ENCODE results near the gene HDLBP.
"Not testable (repeated sequence)": the region's sequence is repeated elsewhere in the genome, so short reads cannot be mapped to it uniquely, and the experiment has no call there.

Gene HDLBP

GRCh38 chr2:241334813-241335212, 19.3 kb upstream of the HDLBP start:
- DNase-seq, result no peak

GRCh38 chr2:241330616-241330981, 15.1 kb upstream of the HDLBP start:
- no peak for DNase-seq

- DNase-seq, result no peak
These were observed 14.5 kb upstream of the HDLBP start for GRCh38 chr2:241329669-241330615.

DNA sequence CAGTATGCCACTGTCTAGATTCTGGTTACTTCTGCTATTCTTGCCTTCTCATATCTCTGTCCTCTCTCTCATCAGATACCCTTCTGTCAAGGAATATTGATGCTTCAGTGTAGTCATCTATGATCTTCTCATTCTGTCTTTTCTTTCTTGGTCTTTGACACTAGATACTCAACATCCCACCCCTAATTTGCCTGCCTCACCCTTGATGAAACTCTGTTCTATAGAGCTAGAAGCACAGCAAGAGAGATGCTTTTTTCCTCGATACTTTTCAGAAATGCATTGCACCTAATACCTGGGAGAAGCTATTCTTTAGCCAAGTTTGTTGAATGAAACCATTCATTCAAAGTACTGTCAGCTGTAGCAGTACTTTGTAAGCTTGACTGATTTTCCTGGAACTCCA, 9.8 kb upstream of the HDLBP start:
- no peak for DNase-seq

- DNase-seq, result no peak
These were observed 9.3 kb upstream of the HDLBP start for GRCh38 chr2:241324775-241325174.

DNA sequence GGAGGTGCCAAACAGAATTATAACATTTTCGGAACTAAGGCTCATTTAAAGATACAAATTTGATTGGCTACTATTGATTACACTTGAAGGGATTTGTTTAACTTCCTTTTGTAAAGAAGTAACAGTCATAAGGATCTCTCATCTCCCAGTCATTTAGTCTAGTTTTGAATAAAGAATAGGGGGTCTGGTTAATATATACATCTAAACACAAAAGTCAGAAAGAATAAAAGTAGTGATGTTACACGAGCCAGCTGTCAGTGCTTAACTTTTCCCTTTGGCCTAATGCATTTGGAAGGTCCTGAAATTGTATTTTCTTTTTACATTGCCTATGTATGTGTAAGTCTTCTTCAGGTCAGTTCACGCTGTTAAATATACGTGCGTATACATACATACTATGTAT, 8.3 kb upstream of the HDLBP start:
- no peak for DNase-seq

- no peak for DNase-seq
These were observed 6.4 kb upstream of the HDLBP start for GRCh38 chr2:241321886-241322285.

- DNase-seq, result no peak
These were observed 5.6 kb upstream of the HDLBP start for GRCh38 chr2:241321033-241321432.

GRCh38 chr2:241320394-241320793, 4.9 kb upstream of the HDLBP start:
- no peak for DNase-seq

- not testable (repeated sequence) for DNase-seq
These were observed 3.4 kb upstream of the HDLBP start for GRCh38 chr2:241318830-241319229.

GRCh38 chr2:241317391-241317790, 1.9 kb upstream of the HDLBP start:
- DNase-seq, result peak; percentile 25

DNA sequence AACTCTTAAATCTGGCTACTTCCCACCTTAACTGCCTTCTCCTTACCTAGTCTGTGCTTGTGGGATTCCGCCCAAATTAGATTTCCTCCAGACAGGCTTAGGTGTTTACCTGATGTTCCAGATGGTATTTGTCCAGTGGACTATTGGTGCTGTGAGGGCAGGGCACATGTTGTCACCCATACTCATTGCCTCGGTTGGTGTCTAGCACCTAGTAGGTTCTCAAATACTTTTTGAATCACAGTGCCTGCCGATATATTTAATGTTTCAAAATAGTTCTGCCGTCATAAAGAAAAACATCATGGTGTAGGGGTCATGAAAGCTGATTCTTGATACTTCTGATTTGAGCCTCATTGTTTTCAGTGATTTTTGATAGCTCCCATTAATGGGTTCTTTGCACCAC, 1.4 kb upstream of the HDLBP start:
- DNase-seq, result peak; percentile 53

GRCh38 chr2:241315879-241316631, 583 bp upstream of the HDLBP start, which contains the start of gene SEPTIN2:
Gene SEPTIN2, plus strand, starts transcription at chr2:241315925. Its CDS starts 8,308 bp downstream, at chr2:241324233.
- peak; percentile 79 for DNase-seq

DNA sequence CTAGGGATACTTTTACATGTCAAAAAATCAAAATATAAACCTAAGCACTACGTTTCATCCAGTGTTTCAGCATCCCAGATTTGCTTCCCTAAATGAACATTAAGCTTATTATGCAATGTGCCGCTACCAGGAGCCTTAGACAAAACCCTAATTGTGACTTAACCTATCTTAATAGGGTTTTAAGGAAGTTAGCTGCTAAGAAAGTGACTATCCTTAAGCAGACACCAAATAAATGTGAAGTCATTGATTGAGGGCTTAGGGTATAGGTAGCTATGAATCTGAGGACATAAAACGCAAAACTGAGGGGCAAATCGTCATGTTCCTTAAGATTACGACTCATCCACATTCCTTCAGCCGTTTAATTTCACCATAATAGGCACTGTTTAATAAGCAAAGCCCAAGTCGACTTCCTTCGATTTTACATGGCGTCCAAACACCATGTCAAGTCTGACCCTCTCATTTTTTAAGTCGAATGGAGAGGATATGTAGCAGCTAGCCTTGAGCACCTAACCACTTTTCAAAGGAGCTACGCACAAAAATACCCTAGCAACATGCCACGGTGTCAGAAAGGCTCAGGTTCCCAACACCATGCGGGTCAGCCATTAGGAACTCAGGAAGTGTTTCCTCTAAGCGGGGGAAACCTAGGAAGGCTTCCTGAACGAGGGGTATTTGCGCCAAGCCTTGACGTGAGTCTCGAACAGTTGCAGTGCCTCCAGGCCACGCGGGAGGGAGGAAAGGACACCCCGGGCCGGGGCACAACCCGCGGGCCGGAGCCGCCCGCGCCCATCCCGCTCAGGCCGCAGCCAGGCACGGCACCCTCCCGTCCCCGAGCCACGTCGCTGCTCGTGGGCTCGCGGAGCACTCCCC, 1.0 kb downstream of the HDLBP start:
- DNase-seq, result peak; percentile 81

DNA sequence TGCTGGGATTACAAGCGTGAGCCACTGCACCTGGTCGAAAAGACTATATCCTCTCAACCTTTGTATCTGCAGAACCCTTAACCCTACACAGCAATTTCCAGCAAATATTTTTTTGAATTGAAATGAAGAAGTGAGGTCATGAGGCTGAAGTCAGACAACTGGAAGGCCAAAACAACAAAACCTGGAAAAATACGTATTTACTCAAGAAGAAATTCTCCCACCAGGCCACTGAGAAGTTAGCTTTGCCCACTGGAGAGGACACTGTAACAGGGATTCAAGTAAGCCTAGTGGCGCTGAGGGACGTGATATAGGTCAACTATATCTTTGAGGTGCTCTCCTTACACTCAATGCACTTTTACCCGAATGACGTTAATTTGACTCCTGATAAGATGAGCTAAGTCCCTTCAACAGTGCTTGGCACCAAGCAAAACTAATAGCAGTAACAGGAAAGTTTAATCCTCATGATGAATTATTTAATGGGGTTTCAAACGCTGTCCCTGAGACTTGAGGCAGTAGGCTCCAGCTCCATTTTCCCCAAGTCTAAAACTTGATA, 1.9 kb downstream of the HDLBP start:
- no peak for DNase-seq

GRCh38 chr2:241312082-241312481, 3.4 kb downstream of the HDLBP start:
- no peak for DNase-seq

DNA sequence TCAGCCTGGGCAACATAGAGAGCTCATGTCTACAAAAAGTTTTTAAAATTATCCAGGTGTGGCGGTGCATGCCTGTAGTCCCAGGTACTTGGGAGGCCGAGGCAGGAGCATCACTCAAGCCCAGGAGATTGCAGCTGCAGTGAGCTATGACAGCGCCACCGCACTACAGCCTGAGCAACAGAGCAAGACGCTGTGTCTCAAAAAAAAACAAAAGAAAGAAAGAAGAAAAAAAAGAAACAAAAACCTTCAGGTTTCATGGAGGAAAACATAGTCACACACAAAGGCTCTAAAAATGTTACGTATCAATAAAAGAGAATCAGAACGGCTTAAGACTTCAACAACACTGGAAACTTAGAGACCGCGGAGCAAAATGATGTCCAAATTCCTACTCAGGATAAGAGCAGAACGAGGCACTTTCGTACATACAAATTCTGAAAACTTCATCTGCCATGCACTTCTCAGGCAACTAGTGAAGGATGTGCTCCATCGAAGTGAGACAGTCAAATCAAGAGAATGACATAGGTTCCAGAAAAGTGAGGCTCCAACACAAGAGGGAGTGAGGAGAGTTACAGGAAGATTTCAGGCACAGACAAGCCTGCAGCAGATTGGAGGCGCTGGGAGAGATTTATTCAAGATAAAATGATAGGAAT, 4.4 kb downstream of the HDLBP start:
- no peak for DNase-seq

GRCh38 chr2:241309684-241310117, 5.8 kb downstream of the HDLBP start:
- DNase-seq, result no peak

GRCh38 chr2:241308832-241309500, 6.5 kb downstream of the HDLBP start:
- DNase-seq, result no peak

DNA sequence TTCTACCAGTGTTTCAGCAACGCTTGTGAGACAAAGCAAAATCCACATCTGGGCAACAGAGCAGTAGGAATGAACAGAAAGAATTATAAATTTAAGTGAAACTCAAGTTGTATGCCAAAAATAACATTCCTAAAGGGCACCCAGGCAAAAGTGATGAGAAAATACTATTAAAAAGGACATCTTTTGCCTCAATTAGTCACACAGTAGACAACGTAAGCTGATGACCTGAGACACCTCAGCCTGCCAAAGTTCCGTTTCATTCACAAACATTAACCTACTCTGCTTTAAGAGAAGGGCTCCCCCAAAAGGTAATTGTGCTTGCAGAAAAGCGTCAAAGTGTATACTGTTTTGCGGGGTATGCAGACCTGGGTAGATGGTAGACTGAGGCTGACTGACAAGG, 7.2 kb downstream of the HDLBP start:
- no peak for DNase-seq

GRCh38 chr2:241307055-241307454, 8.4 kb downstream of the HDLBP start:
- no peak for DNase-seq

Measured in NCI-H82 (cell line).